ENCODE results near the gene FSD1L. TPM values are rescaled to one million over a fixed set of nuclear protein-coding genes. Genes with fewer than 3 reads are reported as not detected.

FSD1L gene
- total and polyA plus RNA-seq, 2 of the 13 experiments (the other 11 are each of a cell fraction or from before 2014, with no cell fraction given): 4.1 to 5.1 TPM

GRCh38 chr9:105507096-105507790 is 59.4 kb downstream of the FSD1L start (continued):
- TF ChIP-seq ARID5B (CRISPR knock-in tag; IDR thresholded peaks at IDR 0.05) (peak; percentile 87; the same call in 1 of the 2 replicates), HOMEZ (CRISPR knock-in tag; IDR thresholded peaks at IDR 0.05; ENCODE audit: low read depth) (0 out of 2 replicates have a peak, but pooled peaks have one; percentile 35), HNRNPUL1 (IDR thresholded peaks at IDR 0.05; ENCODE audit: low read depth, low read length) (peak; percentile 92), CEBPG (CRISPR knock-in tag; IDR thresholded peaks at IDR 0.05) (0 out of 2 replicates have a peak, but pooled peaks have one; percentile 15), FOXP1 (IDR thresholded peaks at IDR 0.05) (no peak), FOXP1 (CRISPR knock-in tag; IDR thresholded peaks at IDR 0.05) (peak; percentile 33; the same call in 1 of the 2 replicates), IKZF1 (IDR thresholded peaks at IDR 0.05) (no peak), ZFP36 (IDR thresholded peaks at IDR 0.05; ENCODE audit: borderline replicate concordance, low read depth, low read length, partially characterized antibody) (no peak), KAT8 (CRISPR knock-in tag; IDR thresholded peaks at IDR 0.05) (0 out of 2 replicates have a peak, but pooled peaks have one; percentile 23), HMG20A (CRISPR knock-in tag; IDR thresholded peaks at IDR 0.05; ENCODE audit: borderline replicate concordance) (peak; percentile 63; the same call in 1 of the 2 replicates), BCL6 (CRISPR knock-in tag; IDR thresholded peaks at IDR 0.05) (peak; percentile 45; the same call in 1 of the 2 replicates), IKZF4 (CRISPR knock-in tag; IDR thresholded peaks at IDR 0.05; ENCODE audit: borderline replicate concordance, low read depth, not compliant biosample characterization) (no peak), ZNF207 (IDR thresholded peaks at IDR 0.05; ENCODE audit: borderline replicate concordance) (no peak), SOX5 (CRISPR knock-in tag; IDR thresholded peaks at IDR 0.05; ENCODE audit: borderline replicate concordance) (peak; percentile 98), SOX13 (IDR thresholded peaks at IDR 0.05) (no peak), SOX13 (CRISPR knock-in tag; conservative IDR thresholded peaks at IDR 0.05 in 1 of 2, IDR thresholded peaks at IDR 0.05 in 1 of 2) (peak in 1 of 2 experiments; percentile 95; a peak in 2 of 4 replicates), PPARG (CRISPR knock-in tag; conservative IDR thresholded peaks at IDR 0.05) (peak; percentile 55; the same call in 1 of the 2 replicates), KMT2A (CRISPR knock-in tag; IDR thresholded peaks at IDR 0.05) (no peak), ASH2L (IDR thresholded peaks at IDR 0.05; ENCODE audit: insufficient read length, low read depth, low read length) (peak; percentile 55)
- TF ChIP-seq, protein P1, sequence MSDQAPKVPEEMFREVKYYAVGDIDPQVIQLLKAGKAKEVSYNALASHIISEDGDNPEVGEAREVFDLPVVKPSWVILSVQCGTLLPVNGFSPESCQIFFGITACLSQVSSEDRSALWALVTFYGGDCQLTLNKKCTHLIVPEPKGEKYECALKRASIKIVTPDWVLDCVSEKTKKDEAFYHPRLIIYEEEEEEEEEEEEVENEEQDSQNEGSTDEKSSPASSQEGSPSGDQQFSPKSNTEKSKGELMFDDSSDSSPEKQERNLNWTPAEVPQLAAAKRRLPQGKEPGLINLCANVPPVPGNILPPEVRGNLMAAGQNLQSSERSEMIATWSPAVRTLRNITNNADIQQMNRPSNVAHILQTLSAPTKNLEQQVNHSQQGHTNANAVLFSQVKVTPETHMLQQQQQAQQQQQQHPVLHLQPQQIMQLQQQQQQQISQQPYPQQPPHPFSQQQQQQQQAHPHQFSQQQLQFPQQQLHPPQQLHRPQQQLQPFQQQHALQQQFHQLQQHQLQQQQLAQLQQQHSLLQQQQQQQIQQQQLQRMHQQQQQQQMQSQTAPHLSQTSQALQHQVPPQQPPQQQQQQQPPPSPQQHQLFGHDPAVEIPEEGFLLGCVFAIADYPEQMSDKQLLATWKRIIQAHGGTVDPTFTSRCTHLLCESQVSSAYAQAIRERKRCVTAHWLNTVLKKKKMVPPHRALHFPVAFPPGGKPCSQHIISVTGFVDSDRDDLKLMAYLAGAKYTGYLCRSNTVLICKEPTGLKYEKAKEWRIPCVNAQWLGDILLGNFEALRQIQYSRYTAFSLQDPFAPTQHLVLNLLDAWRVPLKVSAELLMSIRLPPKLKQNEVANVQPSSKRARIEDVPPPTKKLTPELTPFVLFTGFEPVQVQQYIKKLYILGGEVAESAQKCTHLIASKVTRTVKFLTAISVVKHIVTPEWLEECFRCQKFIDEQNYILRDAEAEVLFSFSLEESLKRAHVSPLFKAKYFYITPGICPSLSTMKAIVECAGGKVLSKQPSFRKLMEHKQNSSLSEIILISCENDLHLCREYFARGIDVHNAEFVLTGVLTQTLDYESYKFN (CRISPR knock-in tag; conservative IDR thresholded peaks at IDR 0.05): peak; percentile 34
- TF ChIP-seq, protein P2, sequence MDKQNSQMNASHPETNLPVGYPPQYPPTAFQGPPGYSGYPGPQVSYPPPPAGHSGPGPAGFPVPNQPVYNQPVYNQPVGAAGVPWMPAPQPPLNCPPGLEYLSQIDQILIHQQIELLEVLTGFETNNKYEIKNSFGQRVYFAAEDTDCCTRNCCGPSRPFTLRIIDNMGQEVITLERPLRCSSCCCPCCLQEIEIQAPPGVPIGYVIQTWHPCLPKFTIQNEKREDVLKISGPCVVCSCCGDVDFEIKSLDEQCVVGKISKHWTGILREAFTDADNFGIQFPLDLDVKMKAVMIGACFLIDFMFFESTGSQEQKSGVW (CRISPR knock-in tag; IDR thresholded peaks at IDR 0.05; ENCODE audit: borderline replicate concordance): no peak

Data from HepG2 (cell line).